Measurements from ENCODE around the gene MYH4.

MYH4 gene

GRCh38 chr17:10469459-10469858 lies at the start of gene MYH4:
TSS of gene MYH4 (minus strand) at chr17:10469559. CDS start at chr17:10466745, 2,814 bp downstream.
- DNase-seq: no peak

GRCh38 chr17:10518271-10519037 lies 49.1 kb upstream of the MYH4 start, which contains the start of gene MYH1:
TSS of gene MYH1 (minus strand) at chr17:10518542. CDS start at chr17:10516642, 1,900 bp downstream.
- DNase-seq: no peak

- DNase-seq: no peak
Measured at GRCh38 chr17:10516638-10517037, 47.3 kb upstream of the MYH4 start.

- no peak for DNase-seq
Measured at GRCh38 chr17:10516065-10516464, 46.7 kb upstream of the MYH4 start.

- no peak for DNase-seq
Measured at GRCh38 chr17:10513299-10514067, 44.1 kb upstream of the MYH4 start.

GRCh38 chr17:10512856-10513255 lies 43.5 kb upstream of the MYH4 start:
- DNase-seq: no peak

GRCh38 chr17:10499950-10500349 lies 30.6 kb upstream of the MYH4 start:
- no peak for DNase-seq

GRCh38 chr17:10492004-10492403 lies 22.6 kb upstream of the MYH4 start:
- no peak for DNase-seq

- no peak for DNase-seq
Measured at GRCh38 chr17:10482252-10482651, 12.9 kb upstream of the MYH4 start.

GRCh38 chr17:10477701-10478100 lies 8.3 kb upstream of the MYH4 start:
- no peak for DNase-seq

- no peak for DNase-seq
Measured at GRCh38 chr17:10474536-10474935, 5.2 kb upstream of the MYH4 start.

- no peak for DNase-seq
Measured at GRCh38 chr17:10471858-10472257, 2.5 kb upstream of the MYH4 start.

GRCh38 chr17:10463402-10463801 lies 6.0 kb downstream of the MYH4 start:
- DNase-seq: no peak

- no peak for DNase-seq
Measured at GRCh38 chr17:10460062-10460461, 9.3 kb downstream of the MYH4 start.

- DNase-seq: no peak
Measured at GRCh38 chr17:10458701-10459100, 10.7 kb downstream of the MYH4 start.

GRCh38 chr17:10457952-10458351 lies 11.4 kb downstream of the MYH4 start:
- DNase-seq: no peak

GRCh38 chr17:10447026-10447931 lies 22.1 kb downstream of the MYH4 start:
- DNase-seq: no peak

GRCh38 chr17:10439816-10440215 lies 29.5 kb downstream of the MYH4 start:
- no peak for DNase-seq

GRCh38 chr17:10435096-10435495 lies 34.3 kb downstream of the MYH4 start:
- DNase-seq: no peak

- no peak for DNase-seq
Measured at GRCh38 chr17:10429421-10430045, 39.8 kb downstream of the MYH4 start.

GRCh38 chr17:10428781-10429180 lies 40.6 kb downstream of the MYH4 start:
- no peak for DNase-seq

- no peak for DNase-seq
Measured at GRCh38 chr17:10421900-10422542, 47.3 kb downstream of the MYH4 start, which contains the start of gene MYH8. TSS of gene MYH8 (minus strand) at chr17:10421950. CDS start at chr17:10420227, 1,723 bp downstream.

Measured in activated CD4-positive, CD25-positive, alpha-beta regulatory T cell (primary cell).